ENCODE results near the gene PGAP1. TPM values are rescaled to one million over a fixed set of nuclear protein-coding genes. Genes with fewer than 3 reads are reported as not detected.

PGAP1 gene
- total and polyA plus RNA-seq, 9 of the 15 experiments (the other 6 are each of a cell fraction or from before 2014, with no cell fraction given), result 0.08 to 0.73 (median 0.52) TPM

DNA sequence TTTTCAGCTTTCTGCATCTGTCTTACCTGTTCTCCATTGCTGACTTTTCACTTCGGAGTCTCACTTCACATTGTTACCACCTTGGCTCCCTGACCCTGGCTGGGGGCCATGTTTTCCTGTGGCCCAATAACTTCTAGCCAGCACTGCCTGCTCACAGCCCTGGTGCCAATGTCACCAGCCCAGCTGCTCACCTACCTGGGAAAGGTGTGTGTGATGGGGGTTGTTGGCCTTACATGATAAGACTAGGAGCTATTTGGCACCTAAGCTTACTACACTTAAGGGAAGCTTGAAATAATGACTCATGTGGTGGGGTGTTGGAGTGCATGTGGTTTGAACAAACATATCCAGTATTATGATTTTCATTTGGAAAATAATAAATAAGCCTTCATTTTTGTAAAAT, 37.5 kb upstream of the PGAP1 start:
- Histone ChIP-seq H3K79me2 (ENCODE audit: control insufficient read depth, insufficient read depth, low read length) (no peaks in the 10 kb centered on the region), H3K36me3 (ENCODE audit: control insufficient read depth, insufficient read depth, low read length) (no peaks in the 10 kb centered on the region), H2AFZ (ENCODE audit: low read depth, low read length) (no peak overlapping the region), H3K9me3 (replicated peaks; ENCODE audit: control insufficient read depth, insufficient read depth, low read depth, low read length) (no peaks in the 10 kb centered on the region), H3K9me1 (ENCODE audit: control insufficient read depth, insufficient read depth, low read length) (no peaks in the 10 kb centered on the region), H3K4me2 (ENCODE audit: insufficient read depth, low read length) (no peak overlapping the region), H3K27me3 (ENCODE audit: control insufficient read depth in 2 of 2, insufficient read depth in 2 of 2, low read length in 2 of 2) (no peaks in the 10 kb centered on the region), H4K20me1 (replicated peaks; ENCODE audit: control insufficient read depth, insufficient read depth, low read length) (no peaks in the 10 kb centered on the region), H3K9ac (ENCODE audit: insufficient read depth in 1 of 2, low read depth in 2 of 2, low read length in 2 of 2) (no peak overlapping the region), H3K4me3 (no peak overlapping the region), H3K27ac (ENCODE audit: extremely low read depth, low read depth, low read length) (no peak overlapping the region), H3K4me1 (replicated peaks in 1 of 2; ENCODE audit: control insufficient read depth in 2 of 2, insufficient read depth in 2 of 2, low read length in 2 of 2) (no peaks in the 10 kb centered on the region)
- ATAC-seq (no peak), DNase-seq (ENCODE audit: extremely low read depth in 1 of 4, low spot score in 3 of 4) (no peak), FAIRE-seq (no peak)
- ChIA-PET POLR2A (no interaction called here), CTCF (ENCODE audit: low intra/inter-chr PET ratio) (no interaction called here)
- in situ Hi-C loops (cut with MboI) (no loop called here), intact Hi-C loops (cut with micrococcal nuclease) (no loop called here)
- no TSS peak for BruUV-seq (replicated peaks)
- 0% methylated on average over 1 of the region's 1 CpG for WGBS (ENCODE audit: insufficient coverage, low coverage, missing lambda C conversion rate)
- TF ChIP-seq, protein P1, sequence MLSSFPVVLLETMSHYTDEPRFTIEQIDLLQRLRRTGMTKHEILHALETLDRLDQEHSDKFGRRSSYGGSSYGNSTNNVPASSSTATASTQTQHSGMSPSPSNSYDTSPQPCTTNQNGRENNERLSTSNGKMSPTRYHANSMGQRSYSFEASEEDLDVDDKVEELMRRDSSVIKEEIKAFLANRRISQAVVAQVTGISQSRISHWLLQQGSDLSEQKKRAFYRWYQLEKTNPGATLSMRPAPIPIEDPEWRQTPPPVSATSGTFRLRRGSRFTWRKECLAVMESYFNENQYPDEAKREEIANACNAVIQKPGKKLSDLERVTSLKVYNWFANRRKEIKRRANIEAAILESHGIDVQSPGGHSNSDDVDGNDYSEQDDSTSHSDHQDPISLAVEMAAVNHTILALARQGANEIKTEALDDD (IDR thresholded peaks at IDR 0.05), result no peak
- TF ChIP-seq, protein P2, sequence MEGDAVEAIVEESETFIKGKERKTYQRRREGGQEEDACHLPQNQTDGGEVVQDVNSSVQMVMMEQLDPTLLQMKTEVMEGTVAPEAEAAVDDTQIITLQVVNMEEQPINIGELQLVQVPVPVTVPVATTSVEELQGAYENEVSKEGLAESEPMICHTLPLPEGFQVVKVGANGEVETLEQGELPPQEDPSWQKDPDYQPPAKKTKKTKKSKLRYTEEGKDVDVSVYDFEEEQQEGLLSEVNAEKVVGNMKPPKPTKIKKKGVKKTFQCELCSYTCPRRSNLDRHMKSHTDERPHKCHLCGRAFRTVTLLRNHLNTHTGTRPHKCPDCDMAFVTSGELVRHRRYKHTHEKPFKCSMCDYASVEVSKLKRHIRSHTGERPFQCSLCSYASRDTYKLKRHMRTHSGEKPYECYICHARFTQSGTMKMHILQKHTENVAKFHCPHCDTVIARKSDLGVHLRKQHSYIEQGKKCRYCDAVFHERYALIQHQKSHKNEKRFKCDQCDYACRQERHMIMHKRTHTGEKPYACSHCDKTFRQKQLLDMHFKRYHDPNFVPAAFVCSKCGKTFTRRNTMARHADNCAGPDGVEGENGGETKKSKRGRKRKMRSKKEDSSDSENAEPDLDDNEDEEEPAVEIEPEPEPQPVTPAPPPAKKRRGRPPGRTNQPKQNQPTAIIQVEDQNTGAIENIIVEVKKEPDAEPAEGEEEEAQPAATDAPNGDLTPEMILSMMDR (IDR thresholded peaks at IDR 0.05 in 2 of 3, conservative IDR thresholded peaks at IDR 0.05 in 1 of 3; ENCODE audit: insufficient read depth in 2 of 3, low read depth in 1 of 3, low read length in 3 of 3), result no peak
- TF ChIP-seq, protein P3, sequence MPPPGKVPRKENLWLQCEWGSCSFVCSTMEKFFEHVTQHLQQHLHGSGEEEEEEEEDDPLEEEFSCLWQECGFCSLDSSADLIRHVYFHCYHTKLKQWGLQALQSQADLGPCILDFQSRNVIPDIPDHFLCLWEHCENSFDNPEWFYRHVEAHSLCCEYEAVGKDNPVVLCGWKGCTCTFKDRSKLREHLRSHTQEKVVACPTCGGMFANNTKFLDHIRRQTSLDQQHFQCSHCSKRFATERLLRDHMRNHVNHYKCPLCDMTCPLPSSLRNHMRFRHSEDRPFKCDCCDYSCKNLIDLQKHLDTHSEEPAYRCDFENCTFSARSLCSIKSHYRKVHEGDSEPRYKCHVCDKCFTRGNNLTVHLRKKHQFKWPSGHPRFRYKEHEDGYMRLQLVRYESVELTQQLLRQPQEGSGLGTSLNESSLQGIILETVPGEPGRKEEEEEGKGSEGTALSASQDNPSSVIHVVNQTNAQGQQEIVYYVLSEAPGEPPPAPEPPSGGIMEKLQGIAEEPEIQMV (tag; conservative IDR thresholded peaks at IDR 0.05; ENCODE audit: low read depth), result no peak
- TF ChIP-seq, protein P4, sequence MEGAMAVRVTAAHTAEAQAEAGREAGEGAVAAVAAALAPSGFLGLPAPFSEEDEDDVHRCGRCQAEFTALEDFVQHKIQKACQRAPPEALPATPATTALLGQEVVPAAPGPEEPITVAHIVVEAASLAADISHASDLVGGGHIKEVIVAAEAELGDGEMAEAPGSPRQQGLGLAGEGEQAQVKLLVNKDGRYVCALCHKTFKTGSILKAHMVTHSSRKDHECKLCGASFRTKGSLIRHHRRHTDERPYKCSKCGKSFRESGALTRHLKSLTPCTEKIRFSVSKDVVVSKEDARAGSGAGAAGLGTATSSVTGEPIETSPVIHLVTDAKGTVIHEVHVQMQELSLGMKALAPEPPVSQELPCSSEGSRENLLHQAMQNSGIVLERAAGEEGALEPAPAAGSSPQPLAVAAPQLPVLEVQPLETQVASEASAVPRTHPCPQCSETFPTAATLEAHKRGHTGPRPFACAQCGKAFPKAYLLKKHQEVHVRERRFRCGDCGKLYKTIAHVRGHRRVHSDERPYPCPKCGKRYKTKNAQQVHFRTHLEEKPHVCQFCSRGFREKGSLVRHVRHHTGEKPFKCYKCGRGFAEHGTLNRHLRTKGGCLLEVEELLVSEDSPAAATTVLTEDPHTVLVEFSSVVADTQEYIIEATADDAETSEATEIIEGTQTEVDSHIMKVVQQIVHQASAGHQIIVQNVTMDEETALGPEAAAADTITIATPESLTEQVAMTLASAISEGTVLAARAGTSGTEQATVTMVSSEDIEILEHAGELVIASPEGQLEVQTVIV (CRISPR knock-in tag; IDR thresholded peaks at IDR 0.05; ENCODE audit: borderline replicate concordance), result no peak
- no peak for TF ChIP-seq NFE2 (IDR thresholded peaks at IDR 0.05; ENCODE audit: low read depth)
- TF ChIP-seq, protein P5, sequence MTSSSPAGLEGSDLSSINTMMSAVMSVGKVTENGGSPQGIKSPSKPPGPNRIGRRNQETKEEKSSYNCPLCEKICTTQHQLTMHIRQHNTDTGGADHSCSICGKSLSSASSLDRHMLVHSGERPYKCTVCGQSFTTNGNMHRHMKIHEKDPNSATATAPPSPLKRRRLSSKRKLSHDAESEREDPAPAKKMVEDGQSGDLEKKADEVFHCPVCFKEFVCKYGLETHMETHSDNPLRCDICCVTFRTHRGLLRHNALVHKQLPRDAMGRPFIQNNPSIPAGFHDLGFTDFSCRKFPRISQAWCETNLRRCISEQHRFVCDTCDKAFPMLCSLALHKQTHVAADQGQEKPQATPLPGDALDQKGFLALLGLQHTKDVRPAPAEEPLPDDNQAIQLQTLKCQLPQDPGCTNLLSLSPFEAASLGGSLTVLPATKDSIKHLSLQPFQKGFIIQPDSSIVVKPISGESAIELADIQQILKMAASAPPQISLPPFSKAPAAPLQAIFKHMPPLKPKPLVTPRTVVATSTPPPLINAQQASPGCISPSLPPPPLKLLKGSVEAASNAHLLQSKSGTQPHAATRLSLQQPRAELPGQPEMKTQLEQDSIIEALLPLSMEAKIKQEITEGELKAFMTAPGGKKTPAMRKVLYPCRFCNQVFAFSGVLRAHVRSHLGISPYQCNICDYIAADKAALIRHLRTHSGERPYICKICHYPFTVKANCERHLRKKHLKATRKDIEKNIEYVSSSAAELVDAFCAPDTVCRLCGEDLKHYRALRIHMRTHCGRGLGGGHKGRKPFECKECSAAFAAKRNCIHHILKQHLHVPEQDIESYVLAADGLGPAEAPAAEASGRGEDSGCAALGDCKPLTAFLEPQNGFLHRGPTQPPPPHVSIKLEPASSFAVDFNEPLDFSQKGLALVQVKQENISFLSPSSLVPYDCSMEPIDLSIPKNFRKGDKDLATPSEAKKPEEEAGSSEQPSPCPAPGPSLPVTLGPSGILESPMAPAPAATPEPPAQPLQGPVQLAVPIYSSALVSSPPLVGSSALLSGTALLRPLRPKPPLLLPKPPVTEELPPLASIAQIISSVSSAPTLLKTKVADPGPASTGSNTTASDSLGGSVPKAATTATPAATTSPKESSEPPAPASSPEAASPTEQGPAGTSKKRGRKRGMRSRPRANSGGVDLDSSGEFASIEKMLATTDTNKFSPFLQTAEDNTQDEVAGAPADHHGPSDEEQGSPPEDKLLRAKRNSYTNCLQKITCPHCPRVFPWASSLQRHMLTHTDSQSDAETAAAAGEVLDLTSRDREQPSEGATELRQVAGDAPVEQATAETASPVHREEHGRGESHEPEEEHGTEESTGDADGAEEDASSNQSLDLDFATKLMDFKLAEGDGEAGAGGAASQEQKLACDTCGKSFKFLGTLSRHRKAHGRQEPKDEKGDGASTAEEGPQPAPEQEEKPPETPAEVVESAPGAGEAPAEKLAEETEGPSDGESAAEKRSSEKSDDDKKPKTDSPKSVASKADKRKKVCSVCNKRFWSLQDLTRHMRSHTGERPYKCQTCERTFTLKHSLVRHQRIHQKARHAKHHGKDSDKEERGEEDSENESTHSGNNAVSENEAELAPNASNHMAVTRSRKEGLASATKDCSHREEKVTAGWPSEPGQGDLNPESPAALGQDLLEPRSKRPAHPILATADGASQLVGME (CRISPR knock-in tag; IDR thresholded peaks at IDR 0.05), result no peak
